Renal cortical epithelial cell (primary cell): Measurements from ENCODE around the gene TNXB. TPM values are rescaled to one million over a fixed set of nuclear protein-coding genes. Genes with fewer than 3 reads are reported as not detected.

Experiments used
- DNase-seq: peaks from one replicate; pipeline ENCODE4 v3.0.0-alpha.2; 2011; ENCODE audit warnings: low read depth
- total RNA-seq: library from RNA; depleted of rRNA; stranded (reverse); fragments of >200 nt; gene quantifications from 2 replicates; pipeline ENCODE4 v1.2.3, GENCODE V29; 2014

The TNXB gene, protein sequence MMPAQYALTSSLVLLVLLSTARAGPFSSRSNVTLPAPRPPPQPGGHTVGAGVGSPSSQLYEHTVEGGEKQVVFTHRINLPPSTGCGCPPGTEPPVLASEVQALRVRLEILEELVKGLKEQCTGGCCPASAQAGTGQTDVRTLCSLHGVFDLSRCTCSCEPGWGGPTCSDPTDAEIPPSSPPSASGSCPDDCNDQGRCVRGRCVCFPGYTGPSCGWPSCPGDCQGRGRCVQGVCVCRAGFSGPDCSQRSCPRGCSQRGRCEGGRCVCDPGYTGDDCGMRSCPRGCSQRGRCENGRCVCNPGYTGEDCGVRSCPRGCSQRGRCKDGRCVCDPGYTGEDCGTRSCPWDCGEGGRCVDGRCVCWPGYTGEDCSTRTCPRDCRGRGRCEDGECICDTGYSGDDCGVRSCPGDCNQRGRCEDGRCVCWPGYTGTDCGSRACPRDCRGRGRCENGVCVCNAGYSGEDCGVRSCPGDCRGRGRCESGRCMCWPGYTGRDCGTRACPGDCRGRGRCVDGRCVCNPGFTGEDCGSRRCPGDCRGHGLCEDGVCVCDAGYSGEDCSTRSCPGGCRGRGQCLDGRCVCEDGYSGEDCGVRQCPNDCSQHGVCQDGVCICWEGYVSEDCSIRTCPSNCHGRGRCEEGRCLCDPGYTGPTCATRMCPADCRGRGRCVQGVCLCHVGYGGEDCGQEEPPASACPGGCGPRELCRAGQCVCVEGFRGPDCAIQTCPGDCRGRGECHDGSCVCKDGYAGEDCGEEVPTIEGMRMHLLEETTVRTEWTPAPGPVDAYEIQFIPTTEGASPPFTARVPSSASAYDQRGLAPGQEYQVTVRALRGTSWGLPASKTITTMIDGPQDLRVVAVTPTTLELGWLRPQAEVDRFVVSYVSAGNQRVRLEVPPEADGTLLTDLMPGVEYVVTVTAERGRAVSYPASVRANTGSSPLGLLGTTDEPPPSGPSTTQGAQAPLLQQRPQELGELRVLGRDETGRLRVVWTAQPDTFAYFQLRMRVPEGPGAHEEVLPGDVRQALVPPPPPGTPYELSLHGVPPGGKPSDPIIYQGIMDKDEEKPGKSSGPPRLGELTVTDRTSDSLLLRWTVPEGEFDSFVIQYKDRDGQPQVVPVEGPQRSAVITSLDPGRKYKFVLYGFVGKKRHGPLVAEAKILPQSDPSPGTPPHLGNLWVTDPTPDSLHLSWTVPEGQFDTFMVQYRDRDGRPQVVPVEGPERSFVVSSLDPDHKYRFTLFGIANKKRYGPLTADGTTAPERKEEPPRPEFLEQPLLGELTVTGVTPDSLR (N-terminal part only)
- total RNA-seq, result 0.75 TPM in 1 of 2 replicates, not detected in the other

DNA sequence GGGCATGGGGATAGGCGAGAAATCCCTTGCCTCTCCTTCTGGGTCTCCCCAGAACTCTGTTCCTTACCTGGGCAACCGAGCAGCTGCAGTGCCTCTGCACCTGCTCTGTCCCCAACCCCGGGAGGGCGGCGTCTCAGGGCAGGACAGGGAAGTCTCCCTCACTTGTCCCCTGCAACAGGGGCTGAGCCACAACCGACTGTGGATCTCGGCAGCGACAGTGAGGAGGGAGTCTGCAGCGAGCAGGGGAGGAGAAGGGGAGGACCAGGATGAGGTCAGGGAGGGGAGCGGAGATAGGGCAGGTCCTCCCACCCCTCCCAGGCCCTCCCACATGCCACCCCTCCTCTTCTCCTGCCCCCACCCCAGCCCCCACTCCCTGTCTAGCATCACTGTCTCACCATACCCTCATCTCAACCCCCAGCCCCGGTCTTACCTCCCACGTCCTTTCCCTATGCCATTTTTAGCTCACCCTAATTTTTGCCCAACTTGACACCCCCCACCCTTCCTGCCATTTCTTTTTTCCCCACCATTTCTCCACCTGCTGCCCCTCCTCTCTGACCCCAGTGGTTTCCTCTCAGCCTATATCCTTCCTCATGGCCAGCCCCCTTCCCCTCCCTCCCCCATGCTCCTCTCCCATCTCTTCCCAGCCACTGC is at the start of gene TNXB:
TNXB (minus strand) TSS at position 225 of the 651 bp plus-strand sequence. CDS start 11,140 bp downstream, outside the sequence.
- no peak for DNase-seq

- DNase-seq, result no peak
Measured at GRCh38 chr6:32158052-32158451, 48.9 kb upstream of the TNXB start.

DNA sequence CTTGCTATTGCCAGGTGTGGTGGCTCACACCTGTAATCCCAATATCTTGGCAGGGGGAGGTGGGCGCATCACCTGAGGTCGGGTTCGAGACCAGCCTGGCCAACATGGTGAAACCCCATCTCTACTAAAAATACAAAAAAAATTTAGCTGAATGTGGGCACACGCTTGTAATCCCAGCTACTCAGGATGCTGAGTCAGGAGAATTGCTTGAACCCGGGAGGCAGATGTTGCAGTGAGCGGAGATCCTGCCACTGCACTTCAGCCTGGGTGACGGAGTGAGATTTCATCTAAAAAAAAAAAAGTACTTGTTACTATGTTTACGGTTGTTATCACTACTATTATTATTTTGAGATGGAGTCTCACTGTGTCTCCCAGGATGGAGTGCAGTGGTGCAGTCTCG is 47.8 kb upstream of the TNXB start:
- no peak for DNase-seq

DNA sequence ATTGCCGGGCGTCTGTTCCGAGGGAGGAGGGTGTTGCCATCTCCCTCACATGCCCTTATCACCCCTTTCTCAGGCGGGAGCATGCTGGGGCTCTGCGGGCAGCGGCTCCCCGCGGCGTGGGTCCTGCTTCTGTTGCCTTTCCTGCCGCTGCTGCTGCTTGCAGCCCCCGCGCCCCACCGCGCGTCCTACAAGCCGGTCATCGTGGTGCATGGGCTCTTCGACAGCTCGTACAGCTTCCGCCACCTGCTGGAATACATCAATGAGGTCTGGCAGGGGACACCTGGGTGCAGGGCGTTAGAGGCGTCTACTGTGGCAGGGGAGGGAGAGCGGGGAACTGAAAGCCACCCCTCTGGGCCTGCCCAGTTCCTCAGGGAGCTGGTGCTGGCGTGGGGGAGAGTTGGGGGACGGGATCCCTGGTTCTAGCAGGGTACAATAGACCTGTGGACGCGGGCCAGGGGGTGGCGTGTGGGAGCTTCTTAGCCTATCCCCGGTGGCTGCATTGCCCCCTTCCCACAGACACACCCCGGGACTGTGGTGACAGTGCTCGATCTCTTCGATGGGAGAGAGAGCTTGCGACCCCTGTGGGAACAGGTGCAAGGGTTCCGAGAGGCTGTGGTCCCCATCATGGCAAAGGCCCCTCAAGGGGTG is 45.5 kb upstream of the TNXB start:
- DNase-seq, result peak; percentile 68

GRCh38 chr6:32153564-32154513 is 44.7 kb upstream of the TNXB start, which contains the start of gene PPT2:
Gene PPT2, plus strand, starts transcription at chr6:32154141. Its CDS starts 454 bp downstream, at chr6:32154595.
- peak; percentile 83 for DNase-seq

- DNase-seq, result peak; percentile 24
Measured at GRCh38 chr6:32152769-32153563, 43.8 kb upstream of the TNXB start.

DNA sequence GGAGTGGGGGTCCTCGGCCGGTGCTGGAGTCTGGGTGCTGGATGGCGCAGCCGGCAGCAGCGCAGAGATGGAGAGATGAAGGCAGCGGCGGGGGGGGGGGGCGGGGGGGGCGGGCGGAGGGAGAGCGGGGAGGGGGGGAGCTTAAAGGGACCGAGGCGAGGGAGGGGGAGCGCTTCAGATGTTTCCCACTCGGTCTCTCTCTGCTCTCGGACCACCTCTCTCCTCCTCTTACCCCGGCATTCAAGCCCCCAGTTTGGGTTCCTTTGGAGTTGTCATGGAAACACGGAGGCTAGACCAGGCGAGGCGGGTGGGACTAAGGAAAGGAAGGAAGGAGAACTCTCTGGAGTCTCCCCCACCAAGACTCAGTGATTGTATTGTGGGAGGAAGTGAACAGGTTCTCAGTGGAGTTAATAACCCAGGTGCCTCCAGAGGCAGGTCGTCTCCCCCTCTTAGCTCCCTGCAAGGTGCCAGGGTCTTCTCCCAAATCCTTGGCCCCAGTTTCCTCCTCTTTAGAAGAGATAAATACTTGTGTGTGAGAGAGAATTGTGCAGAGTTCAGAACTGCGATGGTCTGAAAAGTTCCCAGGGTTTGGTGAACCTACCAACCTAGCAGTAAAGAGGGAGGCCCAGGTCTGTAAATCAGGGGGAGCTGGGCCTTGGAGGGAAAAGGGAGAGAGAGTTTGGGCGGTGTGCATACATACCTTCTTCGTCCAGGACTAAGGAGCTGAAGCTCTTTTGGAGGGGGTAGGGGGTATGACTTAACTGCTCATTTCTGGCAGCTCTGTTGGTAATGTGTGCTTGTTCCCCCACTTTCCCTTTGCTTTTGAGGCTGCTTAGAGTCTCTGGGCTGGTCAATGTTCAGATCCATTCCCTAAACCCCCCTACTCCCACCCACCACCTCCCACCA is 43.0 kb upstream of the TNXB start, which contains the start of gene PRRT1:
PRRT1 (minus strand) TSS at position 77 of the 906 bp plus-strand sequence. CDS start 112 bp downstream, outside the sequence.
- DNase-seq, result no peak

DNA sequence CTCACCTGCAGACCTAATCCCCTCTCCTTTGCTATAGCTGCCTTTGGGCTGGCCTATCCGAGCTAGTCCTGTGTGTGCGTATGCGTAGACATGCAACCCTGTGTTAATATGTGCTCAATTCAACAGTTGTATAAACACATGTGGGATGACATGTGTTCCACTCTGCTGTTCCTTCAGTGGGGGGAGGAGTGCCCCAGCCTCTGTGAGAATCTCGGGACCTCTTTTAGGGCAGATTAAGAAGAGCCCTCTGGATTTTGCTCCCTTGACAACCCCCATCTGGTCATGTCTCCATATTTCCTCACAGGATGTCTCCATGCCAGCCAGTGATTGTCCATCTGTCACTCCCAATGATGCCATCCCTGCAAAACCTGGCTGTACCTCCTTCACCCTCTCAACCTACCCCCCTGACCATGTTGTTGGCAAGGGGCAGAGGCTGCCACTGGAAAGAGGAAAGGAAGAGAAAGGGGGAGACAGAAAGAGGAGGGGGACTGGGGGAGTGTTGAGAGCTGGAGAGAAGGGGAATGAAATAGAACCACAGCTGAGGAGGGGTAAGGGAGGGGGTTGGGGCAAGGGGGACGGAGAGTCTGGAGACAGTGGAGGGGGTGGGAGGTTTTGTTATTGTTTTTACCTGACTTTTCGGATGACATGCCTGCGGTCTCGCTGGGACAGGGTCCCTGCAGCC is 42.2 kb upstream of the TNXB start:
- DNase-seq, result no peak

- DNase-seq, result no peak
Measured at GRCh38 chr6:32149932-32150870, 41.1 kb upstream of the TNXB start.

DNA sequence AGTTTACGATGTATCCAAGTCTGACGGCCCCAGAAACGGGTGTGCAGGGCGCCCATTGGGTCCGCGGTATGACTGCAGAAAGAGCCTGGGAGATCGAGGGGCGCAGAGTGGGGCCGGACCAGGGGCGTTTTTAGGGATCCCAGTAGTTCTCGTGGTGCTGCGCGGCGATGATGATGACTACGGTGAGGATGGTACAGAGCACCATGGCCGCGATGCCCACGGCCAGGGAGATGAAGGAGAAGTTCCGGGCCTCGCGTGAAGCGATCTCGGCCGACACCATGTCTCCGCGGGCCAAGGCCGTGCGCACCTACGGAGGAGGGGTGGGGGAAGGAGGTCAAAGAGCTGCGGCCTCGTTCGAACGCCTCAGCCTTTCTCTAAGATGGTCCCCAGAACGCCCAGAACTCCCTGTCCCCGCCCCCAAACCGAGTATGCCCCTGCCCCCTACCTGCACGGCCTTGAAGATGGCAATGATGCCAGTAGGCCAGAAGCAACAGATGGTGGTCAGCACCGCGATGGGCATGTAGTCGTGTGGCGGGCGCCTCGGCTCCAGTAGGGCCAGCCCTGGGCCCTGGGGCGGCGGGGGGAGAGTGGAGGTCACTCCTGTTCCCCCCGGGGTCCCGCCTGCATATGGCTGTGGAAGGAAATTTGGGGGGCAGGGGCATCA is 40.1 kb upstream of the TNXB start:
- DNase-seq, result no peak

DNA sequence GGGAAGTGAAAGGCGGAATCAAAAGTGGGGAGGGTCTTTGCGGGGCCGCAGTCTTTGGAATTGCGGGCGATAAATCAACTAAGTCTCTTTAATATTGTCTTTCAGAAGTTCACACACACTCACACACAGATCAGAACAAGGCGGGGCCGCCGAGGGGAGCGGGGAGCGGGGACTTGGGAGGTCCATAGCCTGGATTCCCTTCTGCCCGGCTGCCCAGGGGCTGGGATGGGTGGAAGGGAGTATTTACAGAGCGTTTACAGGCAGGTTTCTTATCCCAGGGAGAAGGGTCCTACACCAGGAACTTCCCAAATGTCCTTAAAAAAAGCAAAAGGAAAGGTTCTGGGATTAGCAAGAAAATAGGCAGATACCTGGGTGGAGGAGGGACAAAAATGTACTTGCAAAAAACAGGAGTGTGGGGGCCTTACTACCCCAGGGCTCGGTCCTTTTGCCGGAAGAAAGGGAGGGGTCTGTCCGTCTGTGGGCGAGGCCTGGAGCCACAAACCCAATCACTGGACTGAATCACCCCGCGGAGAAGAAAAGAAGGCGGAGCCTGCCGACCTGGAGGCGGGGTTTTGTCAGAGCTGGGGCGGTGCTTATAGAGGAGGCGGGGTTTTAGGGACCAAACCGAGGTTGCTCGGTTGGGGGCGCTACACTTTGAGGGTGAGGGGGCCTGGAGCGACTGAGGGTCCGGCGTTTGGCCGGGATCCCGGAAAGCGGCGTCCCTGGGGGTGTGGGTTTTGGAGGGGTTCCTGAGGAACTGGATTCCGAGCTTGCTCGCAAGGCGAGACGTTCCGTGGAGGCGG is 39.4 kb upstream of the TNXB start:
- peak; percentile 58 for DNase-seq

- no peak for DNase-seq
Measured at GRCh38 chr6:32147401-32148132, 38.4 kb upstream of the TNXB start.

DNA sequence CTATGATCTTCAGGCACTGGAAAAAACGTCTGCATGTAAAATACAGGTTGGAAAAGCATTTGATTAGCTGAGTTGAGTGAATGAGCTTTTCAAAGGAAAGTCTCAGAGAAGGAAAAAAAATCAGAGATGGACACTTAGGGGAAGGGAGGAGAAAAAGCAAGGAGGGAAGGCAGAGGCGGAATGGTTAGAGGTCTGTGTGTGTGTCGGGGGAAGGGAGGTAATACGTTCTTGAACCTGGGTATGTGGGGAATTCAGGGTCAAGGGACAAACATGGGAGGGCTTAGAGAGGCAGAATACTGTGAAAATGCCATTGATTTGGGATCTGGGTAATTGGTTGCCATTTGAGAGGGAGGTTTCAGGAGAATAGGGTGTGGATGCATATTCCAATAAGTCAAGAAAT is 37.5 kb upstream of the TNXB start:
- no peak for DNase-seq

- DNase-seq, result peak; percentile 31
Measured at GRCh38 chr6:32146287-32146686, 37.1 kb upstream of the TNXB start.
